SU-DHL-6 (cell line): ENCODE data around the gene OPRM1.

Experiments
- EZH2phosphoT487 ChIP-seq: fragments of 200-600 bp; sonication (generic), shearing (Covaris generic); conservative IDR thresholded peaks from 2 replicates; pipeline ENCODE4 v1.6.1; 2018; ENCODE audit warnings: mild to moderate bottlenecking, antibody characterized with exemption, low read length, moderate library complexity, mixed read lengths
- TF ChIP-seq, protein P1 (sequence below): fragments of 200-600 bp; sonication (generic); IDR thresholded peaks from one replicate; pipeline ENCODE4 v1.5.1; 2017; ENCODE audit warnings: antibody characterized with exemption, mild to moderate bottlenecking, low read length, moderate library complexity; ENCODE audit not compliant: insufficient read depth, poor library complexity, severe bottlenecking

DNA sequence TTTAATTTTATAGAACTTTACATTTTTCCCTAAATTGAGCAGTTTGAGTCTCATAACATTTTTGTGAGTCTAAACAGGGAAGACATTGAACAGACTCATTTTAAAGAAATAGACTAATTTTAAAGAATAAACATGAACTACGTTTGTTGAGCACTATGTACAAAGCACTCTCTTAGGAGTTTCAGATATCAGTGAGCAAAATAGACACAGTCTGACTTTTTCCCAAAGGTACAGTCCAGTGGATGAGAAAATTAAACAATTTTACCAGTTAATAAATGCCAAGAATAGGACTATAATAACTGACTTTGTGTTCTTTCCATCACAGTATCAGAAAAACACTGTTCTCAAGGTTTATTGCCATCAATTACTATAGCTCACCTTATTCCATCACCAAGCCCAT is 18.1 kb downstream of the OPRM1 start:
- TF ChIP-seq, protein P1, sequence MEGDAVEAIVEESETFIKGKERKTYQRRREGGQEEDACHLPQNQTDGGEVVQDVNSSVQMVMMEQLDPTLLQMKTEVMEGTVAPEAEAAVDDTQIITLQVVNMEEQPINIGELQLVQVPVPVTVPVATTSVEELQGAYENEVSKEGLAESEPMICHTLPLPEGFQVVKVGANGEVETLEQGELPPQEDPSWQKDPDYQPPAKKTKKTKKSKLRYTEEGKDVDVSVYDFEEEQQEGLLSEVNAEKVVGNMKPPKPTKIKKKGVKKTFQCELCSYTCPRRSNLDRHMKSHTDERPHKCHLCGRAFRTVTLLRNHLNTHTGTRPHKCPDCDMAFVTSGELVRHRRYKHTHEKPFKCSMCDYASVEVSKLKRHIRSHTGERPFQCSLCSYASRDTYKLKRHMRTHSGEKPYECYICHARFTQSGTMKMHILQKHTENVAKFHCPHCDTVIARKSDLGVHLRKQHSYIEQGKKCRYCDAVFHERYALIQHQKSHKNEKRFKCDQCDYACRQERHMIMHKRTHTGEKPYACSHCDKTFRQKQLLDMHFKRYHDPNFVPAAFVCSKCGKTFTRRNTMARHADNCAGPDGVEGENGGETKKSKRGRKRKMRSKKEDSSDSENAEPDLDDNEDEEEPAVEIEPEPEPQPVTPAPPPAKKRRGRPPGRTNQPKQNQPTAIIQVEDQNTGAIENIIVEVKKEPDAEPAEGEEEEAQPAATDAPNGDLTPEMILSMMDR: no peak
- TF ChIP-seq EZH2phosphoT487: no peak
